Astrocyte (in vitro differentiated cells and primary cell): ENCODE results near the gene ZNF385D.

Experiments used
- CTCF ChIP-seq: IDR thresholded peaks from 2 replicates; pipeline ENCODE4 v1.5.1; 2011; ENCODE audit warnings: low read depth, mild to moderate bottlenecking, inconsistent platforms, low read length, moderate library complexity; ENCODE audit not compliant: insufficient read depth
- EZH2 ChIP-seq: IDR thresholded peaks from 2 replicates; pipeline ENCODE4 v1.6.1; 2012; ENCODE audit warnings: mild to moderate bottlenecking, low read length, inconsistent platforms; ENCODE audit not compliant: insufficient read depth

DNA sequence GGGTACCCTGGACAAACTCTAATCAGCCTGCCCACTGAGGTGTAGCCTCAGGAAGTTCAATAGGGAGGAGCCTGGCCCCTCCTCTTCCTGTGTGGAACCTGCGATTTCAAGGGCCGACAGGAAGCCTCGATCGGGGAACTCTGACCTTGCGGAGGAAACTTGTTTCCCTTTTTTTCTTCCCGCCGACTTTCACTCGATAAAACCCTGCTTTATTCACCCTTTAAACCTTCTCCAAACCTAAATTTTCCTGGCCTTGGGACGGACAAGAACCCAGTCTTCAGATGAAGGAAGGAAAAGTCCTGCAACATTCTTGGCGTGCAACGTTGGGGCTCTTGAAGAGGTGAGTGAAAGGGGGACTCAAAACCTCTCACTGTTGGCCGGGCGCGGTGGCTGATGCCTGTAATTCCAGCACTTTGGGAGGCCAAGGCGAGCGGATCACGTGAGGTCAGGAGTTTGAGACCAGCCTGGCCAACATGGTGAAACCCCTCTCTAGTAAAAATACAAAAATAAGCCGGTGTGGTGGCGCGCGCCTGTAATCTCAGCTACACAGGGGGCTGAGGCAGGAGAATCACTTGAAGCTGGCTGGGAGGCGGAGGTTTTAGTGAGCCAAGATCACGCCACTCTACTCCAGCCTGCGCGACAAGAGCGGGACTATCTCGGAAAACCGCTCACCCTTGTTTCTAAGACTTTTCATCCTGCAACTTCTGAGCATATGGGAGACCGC is 208.2 kb downstream of the ZNF385D start:
- TF ChIP-seq CTCF (no peak), EZH2 (no peak)
